Measurements from ENCODE around the gene SERPINB1.

The SERPINB1 gene

GRCh38 chr6:2850538-2851113 is 9.0 kb upstream of the SERPINB1 start:
- Histone ChIP-seq H3K27me3 (no peaks in the 10 kb centered on the region), H3K4me3 (no peak overlapping the region), H3K36me3 (no peaks in the 10 kb centered on the region), H3K27ac (peak overlapping the region; percentile 21 to 43), H3K9me3 (no peaks in the 10 kb centered on the region), H3K4me1 (peaks cover 0 to 39% (median 14%) of the 10 kb centered on the region in 4 donors)
- TF ChIP-seq CTCF (IDR thresholded peaks at IDR 0.05): no peak
- no peak for DNase-seq
- intact Hi-C loops (cut with DNase I; ENCODE audit: low total_unique reads): no loop called here

- intact Hi-C loops (cut with DNase I; ENCODE audit: low total_unique reads): no loop called here
- H3K27ac ChIP-seq: no peak overlapping the region
- no peaks in the 10 kb centered on the region for H3K9me3 ChIP-seq
- no peak overlapping the region for H3K4me3 ChIP-seq
- no peaks in the 10 kb centered on the region for H3K36me3 ChIP-seq
- no peaks in the 10 kb centered on the region for H3K27me3 ChIP-seq
- peaks cover 0 to 31% (median 14%) of the 10 kb centered on the region in 4 donors for H3K4me1 ChIP-seq
- no peak for TF ChIP-seq CTCF (IDR thresholded peaks at IDR 0.05)
- no peak for DNase-seq
These were observed 7.2 kb upstream of the SERPINB1 start for GRCh38 chr6:2848851-2849250.

GRCh38 chr6:2845880-2846208 is 4.2 kb upstream of the SERPINB1 start:
- no peak for TF ChIP-seq CTCF (IDR thresholded peaks at IDR 0.05)
- H3K9me3 ChIP-seq: no peaks in the 10 kb centered on the region
- H3K36me3 ChIP-seq: no peaks in the 10 kb centered on the region
- H3K27ac ChIP-seq: peak overlapping the region; percentile 72 to 77
- no peaks in the 10 kb centered on the region for H3K27me3 ChIP-seq
- peaks cover 0 to 23% (median 20%) of the 10 kb centered on the region in 4 donors for H3K4me1 ChIP-seq
- DNase-seq: no peak
- intact Hi-C loops (cut with DNase I; ENCODE audit: low total_unique reads): no loop called here
- no peak overlapping the region for H3K4me3 ChIP-seq

GRCh38 chr6:2844008-2844407 is 2.3 kb upstream of the SERPINB1 start:
- no peak for TF ChIP-seq CTCF (IDR thresholded peaks at IDR 0.05)
- H3K27ac ChIP-seq: no peak overlapping the region
- peaks cover 0 to 39% (median 34%) of the 10 kb centered on the region in 4 donors for H3K4me1 ChIP-seq
- no peaks in the 10 kb centered on the region for H3K9me3 ChIP-seq
- intact Hi-C loops (cut with DNase I; ENCODE audit: low total_unique reads): loop anchor here (5.0 kb wide), 3 partner anchors 52 to 143 kb away; no protein-coding TSS in a partner anchor
- no peak overlapping the region for H3K4me3 ChIP-seq
- H3K27me3 ChIP-seq: no peaks in the 10 kb centered on the region
- peaks cover 0 to 11% (median 0%) of the 10 kb centered on the region in 3 donors for H3K36me3 ChIP-seq
- DNase-seq: no peak

GRCh38 chr6:2843138-2843740 is 1.6 kb upstream of the SERPINB1 start:
- Histone ChIP-seq H3K4me3 (no peak overlapping the region), H3K9me3 (no peaks in the 10 kb centered on the region), H3K36me3 (peaks cover 0 to 14% (median 2%) of the 10 kb centered on the region in 3 donors), H3K4me1 (peaks cover 0 to 40% (median 36%) of the 10 kb centered on the region in 4 donors), H3K27me3 (no peaks in the 10 kb centered on the region), H3K27ac (no peak overlapping the region)
- intact Hi-C loops (cut with DNase I; ENCODE audit: low total_unique reads): loop anchor here (5.0 kb wide), 3 partner anchors 51 to 144 kb away; no protein-coding TSS in a partner anchor
- no peak for TF ChIP-seq CTCF (IDR thresholded peaks at IDR 0.05)
- no peak for DNase-seq
